WI38 (cell line): ENCODE results near the gene FOXP4.

Experiments
- H3K4me3 ChIP-seq: 2 replicates; pipeline ENCODE4 v1.5.1; 2011; ENCODE audit warnings: low read depth, mild to moderate bottlenecking, control low read depth, low read length
- TF ChIP-seq, protein P1 (sequence below): IDR thresholded peaks from 2 replicates; pipeline ENCODE4 v1.5.1; 2012; ENCODE audit warnings: low read depth, mild to moderate bottlenecking, control low read depth, low read length

Gene FOXP4

GRCh38 chr6:41555326-41556300 is 9.4 kb downstream of the FOXP4 start:
- no peak overlapping the region for H3K4me3 ChIP-seq
- TF ChIP-seq, protein P1, sequence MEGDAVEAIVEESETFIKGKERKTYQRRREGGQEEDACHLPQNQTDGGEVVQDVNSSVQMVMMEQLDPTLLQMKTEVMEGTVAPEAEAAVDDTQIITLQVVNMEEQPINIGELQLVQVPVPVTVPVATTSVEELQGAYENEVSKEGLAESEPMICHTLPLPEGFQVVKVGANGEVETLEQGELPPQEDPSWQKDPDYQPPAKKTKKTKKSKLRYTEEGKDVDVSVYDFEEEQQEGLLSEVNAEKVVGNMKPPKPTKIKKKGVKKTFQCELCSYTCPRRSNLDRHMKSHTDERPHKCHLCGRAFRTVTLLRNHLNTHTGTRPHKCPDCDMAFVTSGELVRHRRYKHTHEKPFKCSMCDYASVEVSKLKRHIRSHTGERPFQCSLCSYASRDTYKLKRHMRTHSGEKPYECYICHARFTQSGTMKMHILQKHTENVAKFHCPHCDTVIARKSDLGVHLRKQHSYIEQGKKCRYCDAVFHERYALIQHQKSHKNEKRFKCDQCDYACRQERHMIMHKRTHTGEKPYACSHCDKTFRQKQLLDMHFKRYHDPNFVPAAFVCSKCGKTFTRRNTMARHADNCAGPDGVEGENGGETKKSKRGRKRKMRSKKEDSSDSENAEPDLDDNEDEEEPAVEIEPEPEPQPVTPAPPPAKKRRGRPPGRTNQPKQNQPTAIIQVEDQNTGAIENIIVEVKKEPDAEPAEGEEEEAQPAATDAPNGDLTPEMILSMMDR, result no peak

DNA sequence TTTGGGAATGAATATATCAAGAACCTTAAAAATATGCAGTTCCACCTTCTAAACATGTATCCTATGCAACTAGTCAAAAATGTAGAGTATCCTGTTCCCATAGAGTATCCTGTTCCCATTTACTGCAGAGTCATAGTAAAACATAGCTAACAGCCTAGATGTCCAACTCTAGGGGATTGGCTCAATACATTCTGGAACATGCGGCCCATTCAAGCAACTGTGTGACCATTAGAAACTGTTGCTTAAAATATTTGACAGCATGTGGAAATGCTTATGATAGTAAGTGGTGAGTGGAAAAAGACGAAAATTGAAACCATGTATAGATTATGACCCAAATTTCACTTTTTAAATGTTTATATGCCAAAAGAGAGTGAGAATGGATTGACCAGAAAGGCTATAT is 11.2 kb downstream of the FOXP4 start:
- no peak overlapping the region for H3K4me3 ChIP-seq
- TF ChIP-seq, protein P1, result no peak

DNA sequence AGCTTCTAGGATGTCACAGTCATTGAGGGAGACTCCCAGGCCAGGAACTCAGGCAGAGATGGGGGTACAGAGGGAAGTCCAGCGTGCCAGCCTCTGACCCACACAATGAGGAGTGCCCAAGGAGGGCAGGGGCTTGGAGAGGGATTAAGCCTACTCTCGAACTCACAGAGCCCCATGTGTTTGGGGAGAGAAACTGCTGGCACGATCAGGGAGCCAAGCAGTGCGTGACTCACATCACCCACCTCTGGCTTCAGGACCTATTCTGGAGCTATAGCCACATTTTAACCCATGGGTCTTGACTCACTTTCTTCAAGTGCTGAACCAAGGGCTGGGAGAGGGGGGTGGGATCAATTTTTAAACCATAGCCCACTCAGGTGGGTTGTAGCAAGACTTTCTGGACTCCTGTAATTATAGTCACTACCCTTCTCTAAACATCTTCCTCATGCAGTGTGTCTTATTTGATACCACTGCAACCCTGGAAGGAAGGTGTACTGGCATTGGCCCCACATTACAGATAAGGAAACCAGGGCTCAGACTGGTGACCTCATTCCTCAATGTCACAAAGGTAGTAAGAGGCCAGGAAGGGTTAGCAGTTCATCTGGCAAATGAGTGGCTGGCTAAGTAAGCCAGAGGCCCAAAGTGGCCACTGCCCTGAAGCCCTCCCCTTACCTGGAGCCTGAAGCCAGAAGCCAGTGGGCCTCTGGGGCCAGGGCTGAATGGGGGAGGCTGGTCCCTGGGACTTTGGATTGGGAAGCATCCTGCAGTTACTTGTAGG is 12.0 kb downstream of the FOXP4 start:
- no peak overlapping the region for H3K4me3 ChIP-seq
- TF ChIP-seq, protein P1, result no peak

DNA sequence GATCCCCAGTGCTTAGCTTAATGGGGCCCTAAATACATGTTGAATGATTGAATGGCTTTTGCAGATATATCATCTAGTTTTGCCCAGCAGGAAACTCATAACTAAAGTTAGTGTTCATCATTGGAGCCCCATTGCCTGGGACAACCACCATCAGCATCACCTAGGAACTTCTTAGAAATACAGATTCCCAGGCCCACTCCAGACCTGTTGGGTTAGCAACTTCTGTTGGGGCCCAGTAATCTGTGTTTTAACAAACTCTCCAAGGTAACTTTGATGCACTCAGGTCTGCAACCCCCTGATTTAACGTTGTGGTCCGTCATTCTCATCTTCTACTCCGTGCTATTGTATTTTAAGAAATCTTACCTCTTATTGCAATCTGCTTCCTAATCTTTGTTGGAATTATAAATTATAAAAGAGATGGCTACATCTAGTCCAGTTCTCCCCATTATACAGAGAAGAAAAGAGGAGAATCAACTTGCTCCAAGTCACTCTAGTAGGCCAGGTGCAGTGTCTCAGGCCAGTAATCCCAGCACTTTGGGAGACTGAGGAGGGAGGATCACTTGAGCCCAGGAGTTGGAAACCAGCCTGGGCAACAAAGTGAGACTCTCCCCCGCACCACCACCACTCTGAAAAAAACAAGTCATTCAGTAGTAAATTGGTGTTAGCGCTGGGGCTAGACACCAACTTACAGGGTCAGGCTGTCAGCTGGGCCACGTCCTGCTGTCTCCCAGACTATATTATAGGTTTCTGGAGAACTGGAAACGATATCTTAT is 13.7 kb downstream of the FOXP4 start:
- H3K4me3 ChIP-seq, result no peak overlapping the region
- TF ChIP-seq, protein P1, result no peak

DNA sequence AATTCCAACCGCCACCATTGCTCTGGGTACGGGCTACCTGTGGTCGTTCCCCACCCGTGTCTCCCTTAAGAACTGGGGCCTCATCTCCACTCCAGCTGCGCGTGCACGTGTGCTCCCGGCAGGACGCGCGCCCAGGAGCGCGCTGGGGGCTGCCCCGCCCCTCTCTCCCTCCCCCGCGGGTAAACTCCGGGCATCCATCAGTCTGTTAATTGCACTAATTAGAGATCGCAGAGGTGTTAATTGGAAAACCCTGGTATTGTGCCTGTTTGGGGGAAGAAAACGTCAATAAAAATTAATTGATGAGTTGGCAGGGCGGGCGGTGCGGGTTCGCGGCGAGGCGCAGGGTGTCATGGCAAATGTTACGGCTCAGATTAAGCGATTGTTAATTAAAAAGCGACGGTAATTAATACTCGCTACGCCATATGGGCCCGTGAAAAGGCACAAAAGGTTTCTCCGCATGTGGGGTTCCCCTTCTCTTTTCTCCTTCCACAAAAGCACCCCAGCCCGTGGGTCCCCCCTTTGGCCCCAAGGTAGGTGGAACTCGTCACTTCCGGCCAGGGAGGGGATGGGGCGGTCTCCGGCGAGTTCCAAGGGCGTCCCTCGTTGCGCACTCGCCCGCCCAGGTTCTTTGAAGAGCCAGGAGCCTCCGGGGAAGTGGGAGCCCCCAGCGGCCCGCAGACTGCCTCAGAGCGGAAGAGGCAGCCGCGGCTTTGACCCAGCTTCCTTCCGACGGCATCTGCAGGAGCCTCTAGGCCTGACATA is 14.4 kb downstream of the FOXP4 start:
- H3K4me3 ChIP-seq, result no peak overlapping the region
- TF ChIP-seq, protein P1, result no peak

- H3K4me3 ChIP-seq, result no peak overlapping the region
- TF ChIP-seq, protein P1, result no peak
These were observed 15.2 kb downstream of the FOXP4 start for GRCh38 chr6:41561416-41561815.
